DND-41 (cell line): Measurements from ENCODE around the gene GVQW3.

ENCODE experiments used
- EZH2 ChIP-seq: IDR thresholded peaks from 3 replicates; pipeline ENCODE4 v1.6.1; 2012; ENCODE audit warnings: borderline replicate concordance, low read depth, mild to moderate bottlenecking, moderate library complexity, low read length, inconsistent platforms; ENCODE audit not compliant: severe bottlenecking
- TF ChIP-seq, protein P1 (sequence below): IDR thresholded peaks from 2 replicates; pipeline ENCODE4 v1.5.1; 2012; ENCODE audit warnings: borderline replicate concordance, low read length, moderate library complexity, mild to moderate bottlenecking; ENCODE audit not compliant: poor library complexity, severe bottlenecking; ENCODE audit errors: extremely low read depth

DNA sequence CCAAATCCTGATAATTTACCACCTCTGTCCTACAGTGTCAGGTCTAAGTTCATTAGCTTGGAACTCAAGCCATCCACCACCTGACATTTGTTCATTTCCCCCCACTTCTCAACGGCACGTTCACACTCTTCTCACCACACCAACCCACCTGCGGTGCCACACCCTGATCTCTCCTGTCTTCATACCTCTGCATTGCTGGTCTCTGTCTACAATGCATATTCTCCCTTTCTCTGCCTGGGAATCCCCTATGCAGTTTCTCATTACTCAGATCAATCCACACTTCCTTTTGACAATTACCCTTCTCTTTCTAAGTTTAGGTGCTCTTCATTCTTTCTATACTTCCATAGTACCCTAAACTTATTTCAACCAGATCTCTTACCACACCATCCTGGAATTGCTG lies 43.3 kb downstream of the GVQW3 start:
- no peak for TF ChIP-seq EZH2
- TF ChIP-seq, protein P1, sequence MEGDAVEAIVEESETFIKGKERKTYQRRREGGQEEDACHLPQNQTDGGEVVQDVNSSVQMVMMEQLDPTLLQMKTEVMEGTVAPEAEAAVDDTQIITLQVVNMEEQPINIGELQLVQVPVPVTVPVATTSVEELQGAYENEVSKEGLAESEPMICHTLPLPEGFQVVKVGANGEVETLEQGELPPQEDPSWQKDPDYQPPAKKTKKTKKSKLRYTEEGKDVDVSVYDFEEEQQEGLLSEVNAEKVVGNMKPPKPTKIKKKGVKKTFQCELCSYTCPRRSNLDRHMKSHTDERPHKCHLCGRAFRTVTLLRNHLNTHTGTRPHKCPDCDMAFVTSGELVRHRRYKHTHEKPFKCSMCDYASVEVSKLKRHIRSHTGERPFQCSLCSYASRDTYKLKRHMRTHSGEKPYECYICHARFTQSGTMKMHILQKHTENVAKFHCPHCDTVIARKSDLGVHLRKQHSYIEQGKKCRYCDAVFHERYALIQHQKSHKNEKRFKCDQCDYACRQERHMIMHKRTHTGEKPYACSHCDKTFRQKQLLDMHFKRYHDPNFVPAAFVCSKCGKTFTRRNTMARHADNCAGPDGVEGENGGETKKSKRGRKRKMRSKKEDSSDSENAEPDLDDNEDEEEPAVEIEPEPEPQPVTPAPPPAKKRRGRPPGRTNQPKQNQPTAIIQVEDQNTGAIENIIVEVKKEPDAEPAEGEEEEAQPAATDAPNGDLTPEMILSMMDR, result no peak
